NCI-H146 treated with DMSO at 0.1 percent for 48 hours (cell line): Measurements from ENCODE around the gene PRKN.

ENCODE experiments used
- DNase-seq: peaks from one replicate; lab custom pipeline; 2025; ENCODE audit not compliant: unreplicated experiment; lab: John Stamatoyannopoulos, UW

Gene PRKN

DNA sequence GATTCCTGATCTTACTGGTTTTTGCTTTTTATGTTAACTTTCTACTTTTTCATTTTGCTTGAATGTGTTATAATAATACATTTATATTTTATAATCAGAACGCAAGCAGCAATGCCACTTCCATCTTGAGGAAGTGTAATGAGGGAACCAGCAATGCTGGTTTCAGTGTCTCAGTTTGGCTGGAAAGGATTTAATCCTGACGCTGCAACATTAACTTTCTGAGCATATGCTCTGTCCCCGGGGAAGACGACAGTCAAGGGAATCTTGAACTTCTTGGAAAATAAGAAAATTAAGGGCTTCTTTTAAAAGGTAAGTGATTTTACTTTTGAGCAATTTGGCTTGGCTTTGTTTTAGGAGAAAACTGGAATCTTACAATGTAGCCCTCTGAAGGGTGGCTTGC, 1248.2 kb downstream of the PRKN start:
- no peak for DNase-seq

DNA sequence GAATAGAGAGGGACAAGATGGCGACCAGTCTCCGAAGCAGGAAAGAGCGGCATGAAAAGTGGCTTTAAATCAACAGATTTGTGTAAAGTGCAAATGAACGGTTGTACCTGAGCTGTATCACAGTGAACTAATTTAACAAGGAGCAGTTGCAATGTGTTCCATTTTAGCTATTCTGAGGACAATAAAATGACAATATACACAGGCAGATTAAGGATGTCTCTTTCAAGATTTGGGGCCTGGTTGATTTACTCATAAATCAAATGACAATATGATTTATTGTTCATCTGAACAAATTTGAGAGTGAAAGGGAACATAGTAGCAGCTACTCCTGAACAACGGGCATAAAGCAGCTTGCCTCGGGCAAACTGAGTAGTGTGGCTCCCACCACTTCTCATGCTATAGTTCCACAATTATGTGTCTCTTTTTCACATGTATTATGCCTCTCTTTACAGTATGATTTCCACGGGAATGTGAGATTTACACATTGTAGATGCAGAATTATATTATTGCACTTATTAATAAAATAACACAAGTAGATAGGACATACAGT, 1249.6 kb downstream of the PRKN start:
- no peak for DNase-seq

DNA sequence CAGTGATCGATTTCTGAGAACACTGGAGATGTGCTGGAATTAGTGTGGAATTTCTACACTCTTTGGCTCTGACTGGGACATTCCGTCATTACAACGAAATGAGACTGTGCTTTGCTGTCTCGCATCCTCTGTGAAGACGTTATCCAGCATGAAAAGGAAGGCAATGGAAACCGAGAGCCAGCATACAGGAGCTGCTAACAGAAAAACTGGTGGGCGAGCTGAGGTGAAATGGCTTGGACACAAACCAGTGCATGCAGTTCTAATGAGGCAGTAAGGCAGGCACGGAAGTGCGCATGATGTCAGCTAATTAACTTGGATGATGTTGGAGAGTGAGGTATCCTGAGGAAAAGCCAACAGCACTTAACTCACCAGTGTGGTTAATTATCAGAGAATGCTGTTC, 1250.9 kb downstream of the PRKN start:
- no peak for DNase-seq

DNA sequence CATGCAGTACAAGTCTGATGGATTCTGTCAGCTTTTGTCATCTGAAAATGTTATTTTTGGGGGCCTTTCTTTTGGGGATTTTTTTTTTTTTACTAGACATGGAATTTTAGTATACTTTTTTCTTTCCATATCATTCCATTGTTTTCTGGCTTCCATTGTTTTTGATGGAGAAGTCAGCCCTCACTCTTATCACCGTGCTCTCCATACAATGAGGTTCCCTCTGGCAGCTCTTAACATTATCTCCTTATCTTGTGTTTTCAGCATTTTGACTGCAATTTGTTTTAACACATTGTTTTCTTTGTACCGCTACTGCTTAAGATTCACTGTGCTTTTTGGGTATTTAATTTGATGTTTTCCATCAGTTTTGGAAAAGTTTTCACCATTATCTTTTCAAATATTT, 1262.2 kb downstream of the PRKN start:
- no peak for DNase-seq

DNA sequence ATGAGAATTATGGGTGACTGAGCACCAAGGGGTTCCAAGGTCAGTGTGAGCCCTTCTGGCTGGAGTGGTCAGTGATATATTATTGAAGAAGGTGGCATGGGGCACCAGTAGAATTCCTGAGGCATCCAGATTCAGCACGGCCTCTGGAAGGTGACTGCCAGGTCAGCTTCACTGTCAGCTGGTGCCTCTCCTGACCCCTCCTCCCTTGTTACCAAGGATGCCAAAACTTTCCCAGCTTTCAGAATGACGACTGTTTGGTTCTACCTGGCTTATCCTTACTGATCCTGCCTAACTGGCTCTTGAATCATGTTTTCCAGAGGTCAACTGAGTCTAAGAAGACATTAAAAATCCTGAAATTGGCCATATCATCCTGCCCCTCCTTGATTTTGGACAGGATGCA, 1264.5 kb downstream of the PRKN start:
- no peak for DNase-seq

DNA sequence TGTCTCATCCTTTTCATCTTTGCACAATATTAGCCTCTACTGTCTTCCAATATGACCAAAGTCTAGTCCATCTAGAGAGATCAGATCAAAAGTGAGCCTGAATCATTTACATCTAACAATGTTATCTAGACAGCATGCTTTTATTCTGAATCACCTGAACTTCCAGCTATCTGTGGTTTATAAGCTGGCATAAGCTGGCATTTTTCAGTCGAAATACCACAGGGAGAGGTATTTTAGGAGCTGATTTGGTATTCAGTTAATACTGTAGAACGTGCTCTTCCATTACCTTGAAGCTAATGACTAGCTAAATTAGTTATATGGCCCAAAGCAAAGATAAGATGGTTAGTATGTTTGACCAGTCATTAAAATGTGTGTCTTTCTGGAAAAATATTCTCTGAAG, 1265.4 kb downstream of the PRKN start:
- DNase-seq, result no peak

DNA sequence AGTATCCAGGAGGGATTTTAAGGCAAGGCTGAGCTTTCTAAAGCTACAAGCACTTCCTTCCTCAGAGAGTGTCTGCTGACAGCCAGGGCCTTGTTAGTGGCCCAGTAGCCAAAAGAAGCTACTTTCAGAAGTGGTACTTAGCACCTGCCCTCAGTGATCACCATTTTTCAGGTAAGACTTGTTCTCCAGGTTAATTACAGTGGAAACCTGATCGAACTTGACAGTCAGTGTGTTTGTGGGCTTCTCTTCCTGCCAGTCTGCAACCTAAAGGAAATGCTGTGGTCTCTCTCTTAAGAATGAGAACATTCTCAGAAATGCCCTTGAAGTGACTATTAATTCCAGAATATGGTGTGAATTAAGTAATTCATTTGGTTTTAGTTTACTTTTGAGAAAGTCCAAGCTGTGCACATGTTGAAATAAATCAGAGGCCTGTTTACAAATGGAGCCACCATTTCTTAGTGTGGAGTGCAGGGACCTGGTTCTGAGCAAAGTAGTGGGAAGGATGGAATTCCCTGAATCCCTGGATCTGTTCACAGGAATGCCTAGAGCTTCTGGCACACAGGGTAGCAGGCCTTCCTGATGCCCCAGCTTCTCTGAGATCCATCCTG, 1268.5 kb downstream of the PRKN start:
- DNase-seq, result no peak

DNA sequence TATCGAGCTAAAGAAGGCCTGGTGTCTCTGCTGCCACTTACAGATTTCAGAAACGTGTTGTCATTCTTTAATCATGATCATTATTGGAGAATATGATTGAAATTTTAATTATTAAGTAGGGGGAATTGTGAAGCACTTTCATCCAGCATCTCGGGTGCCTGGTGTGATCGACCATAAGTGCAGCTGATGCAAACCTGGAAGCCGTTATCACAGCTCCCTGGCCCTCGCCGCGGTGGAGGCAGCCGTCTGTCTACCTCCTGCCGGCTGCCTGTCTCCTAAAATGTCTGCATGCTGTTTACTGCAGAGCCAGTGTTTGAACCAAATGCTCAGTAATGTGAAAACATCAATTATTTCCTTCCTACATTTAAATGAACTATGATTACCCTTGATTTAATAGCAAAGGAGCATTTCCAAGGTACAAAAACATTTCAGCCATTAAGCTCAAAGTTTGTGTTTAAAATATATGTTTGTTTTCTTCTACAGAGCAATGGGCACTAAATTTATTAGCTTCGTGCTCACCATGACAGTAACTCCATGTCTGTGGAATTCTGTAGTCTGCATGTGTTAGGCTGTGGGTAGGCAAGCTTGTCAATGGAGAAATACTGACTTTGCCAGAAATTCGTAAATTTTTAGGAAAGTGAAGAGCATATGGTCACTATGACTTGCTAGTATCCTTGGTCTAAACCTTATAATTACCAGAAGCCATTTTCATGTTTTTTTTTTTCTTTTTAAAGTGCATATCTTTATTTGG, 1269.2 kb downstream of the PRKN start:
- DNase-seq, result peak; percentile 43

DNA sequence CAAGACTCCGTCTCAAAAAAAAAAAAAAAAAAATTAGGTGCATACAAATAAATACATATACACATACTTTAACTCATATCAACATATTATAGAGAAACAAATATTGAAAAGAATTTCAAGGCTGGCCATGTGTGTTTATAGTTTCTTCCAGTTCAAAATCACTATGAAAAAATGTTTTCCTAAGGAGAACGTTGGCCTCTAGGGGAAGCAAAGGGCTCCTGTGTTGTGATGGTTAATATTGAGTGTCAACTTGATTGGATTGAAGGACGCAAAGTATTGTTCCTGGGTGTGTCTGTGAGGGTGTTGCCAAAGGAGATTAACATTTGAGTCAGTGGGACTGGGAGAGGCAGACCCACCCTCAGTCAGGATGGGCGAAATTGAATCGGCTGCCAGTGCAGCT, 1271.7 kb downstream of the PRKN start:
- DNase-seq, result no peak

DNA sequence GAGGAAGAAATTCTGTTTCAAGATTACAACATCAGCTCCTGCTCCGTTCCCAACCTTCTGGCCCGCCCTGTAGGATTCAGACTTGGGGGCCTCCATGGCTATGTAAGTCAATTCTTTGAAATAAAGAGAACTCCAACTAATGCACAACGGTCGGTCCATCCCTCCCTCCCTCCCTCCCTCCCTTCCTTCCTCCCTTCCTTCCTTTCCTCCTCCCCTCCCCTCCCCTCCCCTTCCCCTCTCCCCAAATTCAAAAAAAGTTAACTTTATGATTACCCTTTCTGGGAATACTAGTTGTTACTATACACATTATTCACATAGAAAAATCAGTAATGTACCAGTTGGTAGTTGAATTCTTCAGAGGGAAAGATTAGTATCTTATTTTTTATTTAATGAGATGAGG, 1274.0 kb downstream of the PRKN start:
- DNase-seq, result no peak

DNA sequence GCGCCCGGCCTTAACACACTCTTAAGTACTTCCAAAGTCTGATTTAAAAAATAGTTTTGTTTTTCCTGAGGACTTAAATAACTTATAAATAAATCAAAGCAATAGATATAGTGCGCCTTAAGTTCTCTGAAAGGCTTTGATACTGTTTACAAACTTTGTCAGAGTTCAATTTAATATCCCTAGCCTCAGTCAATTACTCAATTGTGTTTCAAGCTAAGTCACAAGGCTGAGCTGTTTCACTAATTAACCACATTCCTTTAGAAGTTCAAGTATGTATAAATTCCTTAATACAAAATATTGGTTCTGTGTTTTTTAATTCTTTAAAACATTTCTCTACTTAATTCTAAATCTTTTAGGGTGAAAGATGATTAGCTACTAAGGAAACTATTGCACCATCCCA, 1275.3 kb downstream of the PRKN start:
- no peak for DNase-seq

DNA sequence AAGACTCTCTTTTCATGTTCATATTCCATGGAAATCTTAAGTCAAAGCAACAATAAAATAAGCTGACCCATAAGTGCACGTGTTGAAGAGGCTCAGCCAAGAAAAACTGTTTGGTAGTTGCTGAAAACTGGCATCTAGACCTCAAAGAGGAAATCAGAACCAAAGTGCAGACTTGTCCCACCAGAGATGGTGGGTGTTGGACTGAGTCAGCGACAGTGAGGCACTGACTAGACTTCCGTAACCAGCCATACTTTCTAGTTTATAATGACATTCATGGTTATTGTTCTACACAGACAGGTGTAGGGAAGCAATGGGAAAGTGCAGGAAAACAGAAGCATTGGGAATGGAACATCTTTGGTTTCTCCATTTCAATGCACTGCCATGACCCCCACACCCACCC, 1278.0 kb downstream of the PRKN start:
- DNase-seq, result no peak

DNA sequence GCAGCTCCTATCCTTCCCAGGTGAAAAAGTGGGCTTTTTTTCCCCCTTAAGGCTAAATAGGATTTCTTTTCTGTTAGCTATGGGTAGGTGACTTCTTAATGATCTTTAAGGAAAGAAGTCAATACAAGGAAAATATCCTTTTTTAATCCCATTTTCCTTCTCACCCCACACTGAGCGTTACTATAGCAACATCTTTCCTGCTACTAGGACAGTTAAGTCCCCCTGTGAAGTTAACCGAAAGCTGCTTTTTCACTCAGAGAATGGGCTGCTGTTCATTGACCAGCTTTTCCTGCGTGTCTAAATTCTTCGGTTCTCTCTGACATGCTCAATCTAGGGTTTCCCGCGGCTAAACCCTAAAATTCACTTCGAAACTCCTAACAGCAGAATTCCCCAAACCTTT, 1280.6 kb downstream of the PRKN start:
- no peak for DNase-seq

DNA sequence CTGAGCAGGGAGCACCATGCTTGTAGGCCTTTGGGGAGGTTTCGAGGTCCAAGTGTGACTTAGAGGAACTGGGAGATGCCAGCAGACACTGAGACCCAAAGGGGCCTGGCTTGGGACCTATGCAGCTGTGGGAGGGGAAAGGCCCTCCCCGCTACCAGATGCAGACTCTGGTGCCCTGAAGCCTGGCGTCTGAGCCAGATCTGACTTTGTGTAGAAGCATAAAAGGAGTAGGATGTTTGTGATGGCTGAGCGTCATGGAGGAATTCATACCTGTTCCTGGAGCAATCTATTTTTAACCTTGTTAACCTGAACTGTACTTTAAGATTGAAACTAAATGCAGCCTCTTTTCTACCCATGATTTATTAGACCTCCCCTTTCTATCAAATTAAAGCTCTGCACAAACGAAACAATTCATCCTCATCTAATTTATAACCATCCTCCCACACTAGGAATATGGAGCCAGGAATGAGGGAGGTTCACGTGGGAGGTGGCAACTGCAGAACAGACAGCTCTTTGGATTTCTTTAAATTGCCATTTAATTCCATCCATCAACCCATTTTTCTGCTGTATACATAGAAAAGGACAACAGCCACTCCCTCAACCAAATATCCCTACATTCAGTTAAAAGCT, 1281.2 kb downstream of the PRKN start:
- no peak for DNase-seq

DNA sequence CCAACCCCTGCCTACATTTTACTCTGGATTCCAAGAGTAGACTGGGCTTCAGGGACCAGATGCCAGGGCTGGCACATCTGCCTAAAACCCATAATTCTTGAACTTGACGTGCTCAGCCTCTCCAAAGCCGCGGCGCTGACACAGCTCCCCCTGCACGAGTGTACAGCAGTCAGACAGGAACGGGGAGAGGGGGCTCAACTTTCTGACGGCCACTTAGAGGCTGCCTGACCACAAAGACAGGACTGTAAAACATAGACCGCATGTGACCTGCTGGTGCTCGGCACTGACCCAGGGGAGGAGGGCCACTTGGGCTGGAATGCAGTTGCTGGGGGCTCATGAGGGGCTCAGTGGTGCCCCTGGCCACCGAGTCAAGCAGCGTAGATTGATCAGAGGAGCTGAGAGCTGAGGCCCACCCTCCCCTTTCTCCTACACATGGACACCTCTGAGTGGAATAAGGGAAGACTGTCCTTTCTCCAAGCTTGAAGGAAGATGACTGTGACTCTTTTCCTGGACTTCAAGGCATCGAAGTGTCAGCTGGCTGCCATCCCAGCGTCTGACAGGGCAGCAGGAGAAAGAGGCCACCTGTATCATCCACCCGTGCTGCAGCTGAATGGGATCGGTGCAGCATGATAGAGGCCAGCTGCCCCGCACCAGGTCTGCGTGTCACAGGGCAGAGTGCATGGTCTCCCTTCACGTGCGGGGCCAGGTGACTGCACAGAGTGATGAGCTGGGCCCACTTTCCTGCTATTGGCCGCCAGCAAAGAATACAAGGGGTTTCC, 1282.4 kb downstream of the PRKN start:
- no peak for DNase-seq

DNA sequence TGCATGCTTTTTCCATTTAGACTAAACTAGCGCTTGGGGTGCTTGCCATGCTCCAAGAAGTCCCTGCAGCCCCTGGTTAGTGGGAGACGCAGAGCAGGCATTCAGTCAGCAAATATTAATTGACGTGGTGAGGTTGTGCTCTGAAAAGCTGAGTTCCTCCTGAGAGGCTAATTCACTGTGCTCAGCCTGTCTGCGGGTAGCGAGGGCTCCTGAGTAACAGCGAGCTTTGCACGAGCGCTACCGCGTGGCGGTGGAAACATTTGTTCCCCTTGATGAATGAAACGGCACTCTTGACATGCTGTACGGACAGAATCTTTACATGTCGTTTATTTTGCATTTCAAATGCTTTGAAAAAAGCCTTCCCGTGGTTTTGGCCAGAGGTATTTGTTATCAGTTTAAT, 1283.1 kb downstream of the PRKN start:
- DNase-seq, result no peak

DNA sequence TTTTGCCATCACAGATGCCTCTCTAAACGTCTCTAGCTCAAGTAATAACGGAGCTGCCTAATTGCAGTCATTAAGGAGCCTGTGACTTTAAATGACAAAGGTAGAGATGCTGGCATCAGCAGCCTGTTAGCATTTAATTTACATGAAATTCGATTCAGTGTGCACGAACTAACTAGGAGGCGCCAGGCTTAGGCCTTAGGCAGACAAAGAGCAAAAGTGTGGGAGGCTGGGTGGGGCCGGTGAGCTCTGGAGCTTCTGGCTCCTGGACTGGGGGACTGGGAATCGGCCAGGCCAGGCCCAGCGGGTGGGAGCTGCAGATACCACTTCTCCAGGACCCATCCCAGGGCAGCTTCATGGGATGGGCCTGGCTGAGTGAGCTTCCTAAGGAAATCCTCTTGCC, 1283.7 kb downstream of the PRKN start:
- no peak for DNase-seq

DNA sequence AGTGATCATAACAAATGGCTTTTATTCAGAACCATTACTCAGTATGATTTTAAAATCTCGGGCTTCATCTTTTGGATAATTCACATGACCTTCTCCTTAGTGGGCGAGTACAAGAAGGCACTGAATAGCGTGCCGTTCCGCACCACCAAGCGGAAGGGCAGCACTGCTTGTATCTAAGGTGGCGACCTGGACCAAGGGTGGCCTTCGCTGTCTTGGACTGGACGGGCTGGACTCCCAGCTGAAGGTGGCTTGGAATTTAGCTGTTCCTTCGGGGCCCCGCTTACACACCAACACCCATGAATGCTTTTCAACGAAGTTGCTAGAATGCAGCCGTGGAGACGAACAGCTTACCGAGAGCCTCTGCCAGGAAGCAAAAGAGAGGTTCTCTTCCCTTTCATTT, 1285.1 kb downstream of the PRKN start:
- DNase-seq, result no peak

DNA sequence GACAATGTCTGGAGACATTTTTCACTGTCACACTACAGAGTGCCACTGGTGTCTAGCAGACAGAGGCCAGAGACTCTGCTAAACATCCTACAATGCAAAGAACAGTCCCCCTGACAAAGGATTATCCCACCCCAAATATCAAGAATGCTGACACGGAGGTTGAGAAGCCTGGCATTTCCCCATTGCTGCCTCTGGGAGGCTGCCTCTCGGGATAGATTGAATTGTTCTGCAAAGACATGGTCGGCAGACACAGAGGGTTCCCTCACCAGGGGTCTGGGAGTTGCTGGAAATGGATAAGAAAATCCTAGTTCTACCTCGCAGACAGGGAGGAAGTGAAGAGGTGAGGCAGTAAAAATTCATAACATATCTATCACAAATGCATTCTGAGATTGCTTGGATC, 1287.3 kb downstream of the PRKN start:
- no peak for DNase-seq

DNA sequence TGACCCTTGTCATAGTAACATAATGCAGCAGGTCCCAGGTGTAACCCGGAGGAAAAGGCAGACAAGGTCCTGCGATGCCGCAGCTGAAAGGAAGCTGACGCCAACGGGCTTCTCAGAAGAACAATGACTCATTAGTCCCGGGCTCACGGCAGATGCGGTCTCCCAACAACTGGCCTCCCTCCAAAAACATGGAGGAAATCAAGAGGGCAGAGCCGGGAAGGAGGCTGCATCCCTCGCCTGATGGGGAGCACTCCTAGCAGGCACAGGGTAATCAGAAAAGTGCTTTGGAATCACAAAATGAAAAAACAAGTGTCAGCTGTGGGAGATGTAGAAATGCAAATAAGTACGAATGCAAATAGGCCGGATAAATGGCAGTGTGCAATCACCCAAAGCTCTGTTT, 1288.5 kb downstream of the PRKN start:
- peak; percentile 88 for DNase-seq

DNA sequence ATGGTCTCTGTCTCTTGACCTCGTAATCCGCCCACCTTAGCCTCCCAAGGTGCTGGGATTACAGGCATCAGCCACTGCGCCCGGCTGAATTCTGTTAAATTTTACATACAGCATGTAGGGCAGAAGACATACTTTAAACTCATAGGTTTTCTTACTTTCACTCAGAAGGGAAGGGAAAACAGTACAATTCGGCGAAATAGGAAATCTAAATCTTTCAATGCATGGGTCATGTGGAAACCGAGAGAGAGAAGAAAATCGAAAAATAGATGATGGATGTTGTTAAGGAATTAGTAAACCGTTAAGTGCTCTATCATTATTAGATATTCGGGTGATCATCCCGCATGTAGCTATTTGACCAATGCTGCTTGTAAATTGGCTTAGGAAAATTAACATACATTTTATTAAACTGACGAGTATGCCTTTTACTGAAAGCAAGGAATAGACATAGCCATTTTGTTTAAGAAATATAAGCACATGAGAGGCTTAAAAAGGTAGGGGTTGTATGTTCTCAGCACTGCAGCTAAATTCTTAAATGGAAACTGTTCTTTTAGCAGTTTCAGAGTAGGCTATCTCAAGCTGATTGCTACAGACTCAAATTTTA, 1289.0 kb downstream of the PRKN start:
- no peak for DNase-seq
